GM19193 (cell line): Measurements from ENCODE around the gene KLHDC4.

Source experiments
- POLR2A ChIP-seq: IDR thresholded peaks from 4 replicates; pipeline ENCODE4 v1.6.1; 2011; ENCODE audit not compliant: insufficient read depth, insufficient read length; ENCODE audit errors: extremely low read depth

The KLHDC4 gene

DNA sequence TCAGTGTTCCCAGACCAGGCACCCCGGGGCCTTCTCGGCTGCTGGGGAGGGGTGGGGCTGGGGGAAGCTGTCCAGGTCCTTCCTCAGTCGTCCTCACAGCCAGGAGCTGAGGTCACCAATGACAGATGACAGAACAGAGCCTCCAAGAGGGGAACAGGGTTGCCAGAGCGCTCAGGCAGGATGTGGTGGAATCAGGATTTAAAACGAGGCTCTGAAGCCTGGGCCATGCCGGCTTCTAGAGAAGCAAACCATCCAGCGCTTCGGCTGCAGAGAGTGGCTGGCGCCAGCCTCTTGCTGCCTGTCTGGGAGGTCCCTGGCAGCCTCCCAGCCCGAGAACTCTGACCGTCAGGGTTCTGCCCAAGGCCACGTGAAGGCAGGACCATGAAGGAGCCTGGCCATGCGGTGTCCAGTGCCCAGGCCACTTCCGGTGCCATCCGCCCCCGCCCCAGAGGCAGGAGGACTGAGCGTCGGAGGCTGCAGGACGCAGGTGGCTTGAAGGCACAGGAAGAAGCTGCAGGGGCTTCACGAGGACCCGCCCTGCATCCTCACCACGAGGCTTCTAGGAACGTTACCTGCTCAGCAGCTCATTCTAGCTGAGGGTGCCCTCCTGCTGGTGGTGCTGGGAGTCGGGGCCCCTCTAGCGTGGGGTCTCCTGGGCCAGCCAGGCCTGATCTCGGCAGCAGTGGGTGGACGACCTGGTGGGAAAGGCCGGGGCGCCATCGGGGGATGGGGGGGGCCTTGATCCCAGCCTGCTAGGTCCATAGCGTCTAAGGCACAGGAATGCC, 78.5 kb downstream of the KLHDC4 start:
- no peak for TF ChIP-seq POLR2A

DNA sequence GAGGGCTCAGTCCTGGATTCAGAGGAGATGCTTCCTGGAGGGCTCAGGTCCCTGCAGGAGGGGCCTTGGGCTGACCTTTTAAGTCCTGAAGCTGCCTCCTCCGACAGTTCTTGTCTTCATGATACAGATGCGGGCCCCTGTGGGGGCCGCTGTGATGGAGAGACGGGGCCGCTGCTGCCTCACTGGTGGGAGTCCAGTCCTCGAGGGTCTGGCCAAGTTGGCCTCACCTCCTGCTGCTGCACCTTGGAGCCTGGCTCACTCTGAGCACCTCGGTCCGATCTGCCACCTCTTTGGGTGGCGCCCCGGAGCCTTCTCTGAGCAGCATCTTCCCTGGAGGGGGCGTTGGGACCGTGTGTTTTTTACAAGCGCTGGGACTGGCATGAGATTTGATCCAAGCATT, 79.1 kb downstream of the KLHDC4 start:
- no peak for TF ChIP-seq POLR2A

DNA sequence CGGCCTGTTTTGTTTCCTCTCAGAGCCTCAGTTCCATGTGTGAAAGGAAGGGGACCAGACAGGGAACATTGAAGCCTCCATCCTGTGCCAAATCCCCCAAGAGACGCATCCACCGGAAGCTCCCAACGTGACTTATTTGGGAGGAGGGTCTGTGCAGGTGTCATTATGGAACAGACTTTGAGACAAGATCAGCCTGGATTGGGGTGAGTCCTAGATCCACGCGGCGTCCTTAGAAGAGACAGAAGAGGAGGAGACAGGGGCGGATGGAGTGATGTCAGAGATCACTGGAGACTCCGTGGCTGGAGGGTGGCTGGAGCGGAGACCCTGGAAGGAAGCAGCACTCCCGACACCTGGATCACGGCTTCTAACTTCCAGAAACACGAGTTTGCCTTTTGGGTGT, 80.0 kb downstream of the KLHDC4 start:
- TF ChIP-seq POLR2A, result no peak

DNA sequence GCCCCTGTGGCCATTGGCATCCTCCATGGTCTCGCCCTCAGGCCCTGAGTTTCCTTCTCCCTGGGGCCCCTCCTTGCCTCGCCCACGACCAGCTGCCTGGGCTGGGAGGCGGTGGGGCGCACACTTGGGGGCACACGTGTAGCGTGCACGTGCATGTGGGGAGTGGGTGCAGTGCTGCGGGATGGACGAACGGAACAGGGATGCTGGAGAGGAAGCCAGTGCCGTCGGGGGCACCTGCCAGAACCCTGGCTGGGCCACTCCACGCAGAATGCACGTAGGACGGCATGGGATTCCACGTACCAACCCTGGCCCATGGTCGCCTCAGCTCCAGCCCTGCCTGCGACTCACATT, 80.4 kb downstream of the KLHDC4 start:
- no peak for TF ChIP-seq POLR2A

DNA sequence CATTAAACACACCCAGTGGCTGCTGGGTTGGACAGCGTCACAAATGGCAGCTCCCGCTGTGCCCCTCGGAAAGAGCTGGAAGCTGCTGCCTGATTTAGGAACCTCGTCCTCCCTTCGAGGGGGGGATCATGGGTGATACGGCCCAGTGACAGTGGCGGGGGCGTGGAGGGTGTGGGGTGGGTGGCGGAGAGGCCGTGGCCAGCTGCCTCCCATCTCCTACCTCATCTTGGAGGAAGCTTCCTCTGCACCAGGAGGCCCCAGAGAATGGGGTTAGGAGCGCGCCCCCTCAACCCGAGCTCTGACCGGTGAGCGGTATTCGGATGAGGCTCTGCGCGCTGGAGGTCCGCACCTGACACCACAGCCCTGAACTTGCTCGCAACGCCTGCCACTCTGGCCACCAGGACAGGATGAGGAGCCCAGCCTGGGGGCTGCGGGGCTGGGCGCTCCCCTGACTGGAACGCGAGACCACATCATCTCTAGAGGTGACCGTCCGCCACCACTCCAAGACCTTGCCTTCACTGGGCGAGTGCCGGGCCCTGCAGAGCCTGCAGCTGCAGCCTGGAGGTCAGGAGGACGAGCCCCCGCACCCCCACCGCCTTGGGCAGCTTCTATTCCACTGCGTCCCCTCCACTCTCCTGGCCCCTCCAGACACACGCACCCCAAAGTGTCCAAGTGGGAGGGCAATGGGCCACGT, 80.9 kb downstream of the KLHDC4 start:
- no peak for TF ChIP-seq POLR2A

DNA sequence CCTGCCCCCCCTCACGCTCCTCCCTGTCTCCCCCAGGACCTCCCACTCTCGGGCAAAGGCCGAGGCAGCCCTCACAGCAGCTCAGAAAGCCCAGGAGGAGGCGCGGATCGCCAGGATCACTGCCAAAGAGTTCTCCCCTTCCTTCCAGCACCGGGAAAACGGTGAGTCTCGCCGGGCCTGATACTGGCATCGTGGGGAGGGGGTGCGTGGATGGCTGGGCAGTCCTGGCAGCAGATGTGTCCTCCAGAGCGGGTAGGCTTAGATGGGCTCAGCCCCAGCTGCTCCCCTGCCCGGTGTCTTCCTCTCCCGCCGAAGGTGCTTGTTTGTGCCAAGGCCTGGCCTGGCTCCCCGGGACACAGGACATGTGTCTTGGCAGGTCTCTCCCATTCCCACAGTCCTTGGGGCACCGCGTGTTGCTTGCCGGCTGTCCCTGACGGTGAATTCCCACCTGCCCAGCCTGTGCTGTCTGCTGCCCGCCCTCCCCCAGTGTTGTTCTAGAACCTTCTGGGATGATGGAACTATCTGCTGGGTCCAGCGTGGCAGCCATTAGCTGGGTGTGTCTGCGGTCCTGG, 81.6 kb downstream of the KLHDC4 start:
- TF ChIP-seq POLR2A, result no peak

DNA sequence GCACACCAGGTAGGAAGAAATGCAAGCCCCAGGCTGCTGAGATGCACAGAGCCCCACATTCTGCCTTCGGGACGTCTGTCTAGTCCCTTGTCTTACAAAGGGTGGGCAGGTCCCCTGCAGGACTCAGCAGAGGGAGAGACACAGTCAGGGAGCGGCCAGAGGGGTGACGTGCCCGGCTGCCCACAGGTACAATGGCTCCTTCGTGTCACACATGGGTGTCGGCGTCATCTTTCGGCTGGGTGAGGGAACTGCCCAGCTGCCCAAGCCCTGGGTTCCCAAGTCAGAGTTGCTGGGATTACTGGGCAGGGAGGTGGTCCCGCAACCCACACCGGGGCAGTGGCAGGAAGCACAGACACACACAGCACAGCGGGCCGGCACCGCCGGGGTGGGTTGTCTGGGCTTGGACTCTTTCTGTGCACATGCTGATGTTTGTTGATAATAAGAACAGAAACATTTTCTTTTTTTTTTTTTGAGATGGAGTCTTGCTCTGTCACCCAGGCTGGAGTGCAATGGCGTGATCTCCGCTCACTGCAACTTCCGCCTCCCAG, 82.9 kb downstream of the KLHDC4 start:
- no peak for TF ChIP-seq POLR2A

DNA sequence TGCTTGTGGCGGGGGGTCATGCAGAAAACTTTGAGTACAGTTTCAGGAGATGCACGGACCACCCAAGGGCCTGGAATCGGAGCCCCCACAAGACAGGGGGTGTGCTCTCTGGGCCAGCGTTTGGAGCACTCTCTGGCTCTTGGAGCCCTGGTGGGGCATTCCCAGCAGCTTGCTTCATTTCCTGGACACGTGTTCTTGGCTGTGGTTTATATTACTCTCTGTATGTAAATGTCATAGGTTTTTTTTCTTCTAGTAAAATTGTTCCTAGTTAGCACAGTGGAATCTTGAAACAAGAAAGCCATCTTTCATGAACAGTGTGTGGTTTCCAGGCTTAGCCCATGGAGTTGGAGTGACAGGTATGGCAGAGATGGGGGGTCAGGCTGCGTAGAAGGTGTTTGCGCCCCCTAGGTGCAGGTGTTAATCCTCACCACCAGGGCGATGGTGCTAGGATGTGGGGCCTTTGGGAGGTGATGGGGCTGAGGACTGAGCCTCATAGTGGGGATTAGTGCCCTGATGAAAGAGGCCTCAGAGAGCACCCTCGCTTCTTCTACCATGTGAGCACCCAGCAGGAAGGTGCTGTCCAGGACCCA, 83.7 kb downstream of the KLHDC4 start:
- no peak for TF ChIP-seq POLR2A

DNA sequence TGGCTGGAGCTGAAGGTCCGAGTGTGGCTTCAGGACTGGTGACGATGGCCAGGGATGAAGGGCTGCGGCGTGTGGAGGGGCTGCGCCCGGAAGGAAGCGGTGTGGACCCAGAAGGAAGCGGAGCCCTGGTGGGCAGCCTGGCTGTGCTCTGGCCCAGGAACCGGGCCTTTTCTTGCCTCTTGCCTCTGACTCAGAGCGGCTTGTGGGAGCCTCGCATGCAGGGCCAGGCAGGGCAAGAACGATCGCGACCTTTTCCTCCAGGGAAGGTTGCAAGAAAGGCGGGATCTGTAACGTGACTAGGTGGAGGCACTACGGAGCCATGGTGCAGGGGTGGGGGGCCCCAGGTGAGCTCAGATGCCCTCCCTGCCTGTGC, 85.5 kb downstream of the KLHDC4 start:
- TF ChIP-seq POLR2A, result no peak

DNA sequence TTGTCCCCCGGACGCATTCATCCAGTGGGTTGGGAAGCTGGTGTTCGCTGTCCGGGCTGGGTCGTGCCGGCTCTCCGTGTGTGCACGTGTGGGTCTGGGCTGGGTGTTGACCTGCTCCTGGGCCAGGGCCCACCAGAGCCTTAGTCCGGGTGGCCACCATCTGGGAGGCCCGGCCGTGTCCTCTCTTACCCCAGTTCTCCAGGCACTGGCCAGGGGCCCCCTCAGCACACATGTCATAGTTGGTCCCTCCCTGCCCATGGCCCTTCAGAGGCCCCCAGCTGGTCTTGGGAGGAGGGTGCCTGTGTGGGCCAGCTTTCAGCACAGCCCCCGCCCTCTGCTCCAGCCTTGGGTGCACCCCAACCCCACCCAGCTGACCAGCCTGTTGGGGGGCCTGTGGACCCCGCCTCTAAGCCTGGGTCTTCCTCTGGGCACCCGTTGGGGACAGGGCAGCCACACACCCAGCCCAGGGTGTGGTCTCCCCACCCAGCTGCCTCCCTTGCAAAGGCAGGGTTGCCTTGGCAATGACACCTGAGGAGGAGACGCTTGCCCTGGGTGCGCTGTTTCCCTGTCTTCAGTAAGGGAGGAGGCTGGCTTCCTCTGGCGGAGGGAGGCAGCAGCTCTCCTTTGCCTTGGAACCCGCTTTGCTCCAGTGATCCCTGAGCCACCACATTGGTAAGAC, 86.1 kb downstream of the KLHDC4 start:
- TF ChIP-seq POLR2A, result no peak

DNA sequence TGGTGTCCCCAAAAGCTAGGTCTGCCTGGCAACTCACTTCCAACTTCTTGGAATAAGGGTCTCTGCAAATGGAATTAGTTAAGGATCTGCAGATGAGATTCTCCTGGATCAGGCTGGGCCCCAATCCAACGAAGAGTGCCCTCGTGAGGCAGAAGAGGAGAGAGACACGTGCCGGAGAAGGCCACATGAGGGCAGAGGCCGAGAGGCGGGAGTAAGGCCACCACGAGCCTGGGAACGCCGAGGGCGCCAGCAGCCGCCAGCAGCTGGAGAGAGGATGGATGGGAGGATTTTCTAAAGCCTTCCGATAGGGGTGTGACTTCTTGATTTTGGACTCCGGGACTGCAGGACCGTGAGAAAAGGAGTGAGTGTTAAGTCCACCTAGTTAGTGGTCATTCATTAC, 87.2 kb downstream of the KLHDC4 start:
- TF ChIP-seq POLR2A, result no peak

DNA sequence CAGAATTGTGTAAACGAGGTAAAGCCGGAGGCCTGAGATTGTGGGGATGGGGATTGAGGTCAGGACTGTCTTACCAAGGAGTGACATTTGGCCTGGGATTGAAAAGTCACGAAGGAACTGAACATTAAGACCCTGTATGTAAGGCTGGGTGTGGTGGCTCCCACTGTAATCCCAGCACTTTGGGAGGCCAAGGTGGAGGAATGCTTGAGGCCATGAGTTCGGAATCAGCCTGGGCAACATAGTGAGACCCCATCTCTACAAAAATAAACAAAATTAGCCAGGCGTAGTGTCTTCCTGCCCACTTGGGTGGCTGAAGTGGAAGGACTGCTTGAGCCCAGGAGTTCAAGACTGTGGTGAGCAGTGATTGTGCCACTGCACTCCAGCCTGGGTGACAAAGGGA, 88.0 kb downstream of the KLHDC4 start:
- TF ChIP-seq POLR2A, result no peak

DNA sequence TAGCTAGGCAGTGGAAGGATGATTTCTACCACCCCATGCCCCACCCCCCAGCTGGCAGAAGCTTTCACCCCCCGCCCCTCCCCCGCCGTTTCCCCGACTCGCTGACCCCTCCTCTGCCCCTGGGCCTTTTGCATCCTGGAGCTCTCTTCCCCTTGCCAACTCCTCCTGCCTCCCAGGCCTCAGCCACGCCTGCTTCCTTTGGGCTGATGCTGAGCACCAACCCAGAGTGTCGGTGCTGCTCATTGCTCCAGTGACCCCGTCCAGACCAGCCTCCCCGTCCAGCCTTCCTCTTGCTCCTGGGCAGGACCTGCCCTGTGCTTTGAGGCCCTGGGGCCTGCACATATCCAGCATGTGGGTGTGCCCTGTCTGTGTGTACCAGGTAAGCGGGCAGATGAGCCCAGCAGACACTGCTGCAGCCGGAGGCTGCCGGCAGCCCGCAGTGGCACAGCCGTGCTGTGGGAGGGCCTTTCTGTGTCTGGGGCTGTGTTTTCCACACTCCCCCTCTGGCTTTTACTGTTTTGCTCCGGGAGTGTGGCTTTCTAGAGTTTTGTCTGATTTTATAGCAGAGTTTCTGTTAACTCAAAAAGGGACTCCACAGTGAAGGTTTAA, 90.6 kb downstream of the KLHDC4 start:
- no peak for TF ChIP-seq POLR2A

DNA sequence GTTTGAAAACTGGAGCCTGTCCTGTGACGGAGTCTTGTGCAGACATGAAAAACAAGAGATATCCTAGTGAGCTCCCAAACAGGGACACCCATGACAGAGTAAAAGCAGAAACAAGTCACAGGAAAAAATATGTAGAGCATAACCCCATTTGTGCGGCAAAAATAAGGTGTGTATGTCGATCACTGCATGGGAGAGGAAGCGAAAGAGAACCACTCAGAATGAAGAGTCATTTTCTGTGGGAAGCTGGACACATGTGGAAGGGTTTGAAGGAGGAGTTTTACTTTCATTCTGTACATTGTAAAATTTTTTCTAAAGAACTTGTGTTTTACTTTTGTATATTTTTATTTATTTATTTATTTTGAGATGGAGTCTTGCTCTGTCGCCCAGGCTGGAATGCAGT, 91.4 kb downstream of the KLHDC4 start:
- TF ChIP-seq POLR2A, result no peak
